GM12878 (cell line): ENCODE results near the gene FAM186B. TPM values are rescaled to one million over a fixed set of nuclear protein-coding genes. Genes with fewer than 3 reads are reported as not detected.
"Not testable (repeated sequence)": the region's sequence is repeated elsewhere in the genome, so short reads cannot be mapped to it uniquely, and the experiment has no call there.

Experiments used
- ATAC-seq: fragments of 200-7000 bp; cut with Tn5 transposase; 3 replicates; pipeline ENCODE4 v1.9.1; 2020; ENCODE audit warnings: mild to moderate bottlenecking, moderate library complexity
- BruUV-seq: library from RNA; stranded (reverse); fragments of 400-500 nt; replicated peaks from 2 replicates; lab custom pipeline; 2021; lab: Mats Ljungman, UMichigan
- CTCF ChIA-PET: fragments of 300-600 bp; sonication (Branson Sonifier 250); formaldehyde crosslinking; extraction: SDS; loops from one replicate; lab custom pipeline; 2021; ENCODE audit warnings: inconsistent platforms; lab: Yijun Ruan, JAX
- POLR2A ChIA-PET: fragments of 350-600 bp; formaldehyde crosslinking; extraction: SDS; loops from one replicate; lab custom pipeline; 2021; ENCODE audit warnings: inconsistent platforms; lab: Charles Lee
- RAD21 ChIA-PET: fragments of 300-600 bp; sonication (Branson Sonifier 250); formaldehyde crosslinking; loops from one replicate; lab custom pipeline; 2023; ENCODE audit warnings: antibody characterized with exemption; ENCODE audit not compliant: unreplicated experiment; lab: Charles Lee
- SMC1A ChIA-PET: fragments of 300-600 bp; sonication (Branson Sonifier 250); formaldehyde crosslinking; loops from one replicate; lab custom pipeline; 2023; ENCODE audit not compliant: unreplicated experiment, uncharacterized antibody; lab: Charles Lee
- DNase-seq: peaks from one replicate; pipeline ENCODE4 v3.0.0-alpha.2; 2011; ENCODE audit warnings: low read depth, low spot score
- FAIRE-seq: peaks from 3 replicates; lab custom pipeline; 2011; peaks lifted over from hg19 to GRCh38; lab: Jason Lieb, UNC
- H2AFZ ChIP-seq: 2 replicates; pipeline ENCODE4 v1.6.0; 2011; ENCODE audit warnings: low read depth, low read length, control low read depth; ENCODE audit not compliant: control insufficient read depth
- H3K27ac ChIP-seq: 2 replicates; pipeline ENCODE4 v1.5.1; 2011; ENCODE audit warnings: control low read depth; ENCODE audit not compliant: control insufficient read depth, insufficient read depth
- H3K27me3 ChIP-seq, 2 experiments: replicated peaks in 1 of 2; 2 replicates each; pipeline versions ENCODE4 v1.6.0 to v1.6.1; 2011; ENCODE audit warnings: low read length in 1 of 2; ENCODE audit not compliant: control insufficient read depth in 2 of 2, insufficient read depth in 2 of 2
- H3K36me3 ChIP-seq, 2 experiments: 2 replicates each; pipeline ENCODE4 v1.5.1; 2011; ENCODE audit warnings: low read length in 1 of 2; ENCODE audit not compliant: control insufficient read depth in 2 of 2, insufficient read depth in 2 of 2
- H3K4me1 ChIP-seq: 2 replicates; pipeline ENCODE4 v1.6.1; 2011; ENCODE audit warnings: mild to moderate bottlenecking, low read length, moderate library complexity, mixed read lengths; ENCODE audit not compliant: control insufficient read depth, insufficient read depth
- H3K4me2 ChIP-seq: 2 replicates; pipeline ENCODE4 v1.6.0; 2011; ENCODE audit warnings: control low read depth; ENCODE audit not compliant: control insufficient read depth, insufficient read depth
- H3K4me3 ChIP-seq: fragments of 200-600 bp; sonication (generic); 2 replicates; pipeline ENCODE4 v1.5.1; 2016
- H3K79me2 ChIP-seq: 2 replicates; pipeline ENCODE4 v1.6.0; 2011; ENCODE audit warnings: low read length; ENCODE audit not compliant: control insufficient read depth, insufficient read depth
- H3K9ac ChIP-seq: 2 replicates; pipeline ENCODE4 v1.8.0; 2011; ENCODE audit warnings: low read length, control low read depth, mixed read lengths; ENCODE audit not compliant: control insufficient read depth, insufficient read depth
- H3K9me3 ChIP-seq: replicated peaks from 3 replicates; pipeline ENCODE4 v1.5.1; 2011; ENCODE audit warnings: mild to moderate bottlenecking, low read length; ENCODE audit not compliant: control insufficient read depth, insufficient read depth
- H4K20me1 ChIP-seq: 2 replicates; pipeline ENCODE4 v1.6.0; 2011; ENCODE audit not compliant: control insufficient read depth, insufficient read depth
- FOXM1 ChIP-seq: IDR thresholded peaks from 2 replicates; pipeline ENCODE4 v1.6.1; 2012; ENCODE audit warnings: low read depth, mild to moderate bottlenecking, inconsistent platforms, low read length, moderate library complexity
- NBN ChIP-seq: fragments of 450-650 bp; IDR thresholded peaks from 2 replicates; pipeline ENCODE4 v1.6.1; 2016
- WRNIP1 ChIP-seq: IDR thresholded peaks from 2 replicates; pipeline ENCODE4 v1.6.1; 2011; ENCODE audit warnings: low read depth, low read length, improper control_type of control experiment, borderline replicate concordance
- WGBS: methylation state at CpG from one replicate; pipeline ENCODE4 v1.1.6; 2016; ENCODE audit warnings: low lambda C conversion rate; ENCODE audit not compliant: insufficient replicate concordance, insufficient coverage; ENCODE audit errors: missing lambda C conversion rate; 5-methylcytosine and 5-hydroxymethylcytosine counted together
- in situ Hi-C: fragments of 300-500 bp; cut with MboI; formaldehyde crosslinking; loops from 9 replicates; pipeline ENCODE4 v1.14.3; 2018; ENCODE audit warnings: mixed read lengths
- intact Hi-C: fragments of 100-400 bp; cut with micrococcal nuclease; formaldehyde crosslinking; loops from one replicate; pipeline ENCODE4 v1.14.2; 2022; ENCODE audit not compliant: unreplicated experiment
- polyA plus RNA-seq, 11 experiments: library from polyadenylated mRNA; depleted of rRNA in 4 of 11; unstranded in 6 of 11; stranded (reverse) in 5 of 11; fragments of >200 nt; fragmentation: Nextera tagmentation in 4 of 11; fragmentation: Illumina TruSeq in 1 of 11; extraction: Ambion mirVana in 4 of 11; extraction: Trizol in 1 of 11; gene quantifications; 1 replicate in 1 of 11; 2 replicates in 10 of 11; pipeline versions ENCODE4 v1.2.1 to v1.2.3, GENCODE V29; 2011 to 2016; ENCODE audit warnings: inconsistent platforms in 2 of 11, missing spikeins in 2 of 11, low read depth in 1 of 11
- total RNA-seq, 4 experiments: library from RNA; depleted of rRNA in 3 of 4; stranded (reverse); fragments of >200 nt in 3 of 4; fragmentation: Illumina TruSeq in 1 of 4; extraction: Trizol in 1 of 4; gene quantifications; 2 replicates each; pipeline versions ENCODE4 v1.2.1 to v1.2.3, GENCODE V29; 2013 to 2021

The FAM186B gene
- total and polyA plus RNA-seq, 10 of the 15 experiments (the other 5 are each of a cell fraction or from before 2014, with no cell fraction given): 0.13 to 0.79 (median 0.51) TPM

DNA sequence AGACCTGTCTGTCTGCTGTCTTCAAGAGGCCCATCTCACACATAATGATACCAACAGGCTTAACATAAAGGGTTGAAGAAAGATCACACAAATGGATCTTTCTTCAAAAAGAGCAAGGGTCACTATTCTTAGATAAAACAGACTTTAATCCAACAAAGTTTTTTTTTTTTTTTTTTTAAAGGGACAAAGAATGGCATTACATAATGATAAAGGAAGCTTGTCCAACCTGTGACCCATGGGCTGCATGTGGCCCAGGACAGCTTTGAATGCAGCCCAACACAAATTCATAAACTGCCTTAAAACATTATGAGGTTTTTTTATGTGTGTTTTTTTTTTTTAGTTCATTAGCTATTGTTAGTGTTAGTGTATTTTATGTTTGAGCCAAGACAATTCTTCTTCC, 6.8 kb upstream of the FAM186B start:
- H3K9me3 ChIP-seq: no peaks in the 10 kb centered on the region; the same call in 2 of the 3 replicates
- FAIRE-seq (no peak), ATAC-seq (no peak), DNase-seq (no peak)
- H2AFZ ChIP-seq: no peak overlapping the region
- no TSS peak for BruUV-seq
- no peak for TF ChIP-seq WRNIP1
- no peak for TF ChIP-seq FOXM1
- TF ChIP-seq NBN: no peak
- CTCF ChIA-PET: interaction anchor here (0.6 to 0.7 kb wide), 3 partner anchors 13 to 1533 kb away, joined by 3 read pairs; no protein-coding TSS in a partner anchor
- H3K27ac ChIP-seq: no peak overlapping the region
- in situ Hi-C loops: no loop called here
- POLR2A ChIA-PET: interaction anchor here (0.7 kb wide), 3 partner anchors 45 to 358 kb away, joined by 3 to 5 read pairs (median 5); no protein-coding TSS in a partner anchor
- no peak overlapping the region for H3K4me2 ChIP-seq
- RAD21 ChIA-PET: no interaction called here
- H3K79me2 ChIP-seq: no peaks in the 10 kb centered on the region
- SMC1A ChIA-PET: interaction anchor here (0.6 to 1.1 kb wide), 4 partner anchors 8 to 255 kb away, joined by 3 read pairs; no protein-coding TSS in a partner anchor
- no peak overlapping the region for H3K9ac ChIP-seq
- H3K27me3 ChIP-seq: no peaks in the 10 kb centered on the region
- H4K20me1 ChIP-seq: no peaks in the 10 kb centered on the region
- intact Hi-C loops: no loop called here
- no peaks in the 10 kb centered on the region for H3K4me1 ChIP-seq
- H3K4me3 ChIP-seq: no peak overlapping the region
- no peaks in the 10 kb centered on the region for H3K36me3 ChIP-seq

DNA sequence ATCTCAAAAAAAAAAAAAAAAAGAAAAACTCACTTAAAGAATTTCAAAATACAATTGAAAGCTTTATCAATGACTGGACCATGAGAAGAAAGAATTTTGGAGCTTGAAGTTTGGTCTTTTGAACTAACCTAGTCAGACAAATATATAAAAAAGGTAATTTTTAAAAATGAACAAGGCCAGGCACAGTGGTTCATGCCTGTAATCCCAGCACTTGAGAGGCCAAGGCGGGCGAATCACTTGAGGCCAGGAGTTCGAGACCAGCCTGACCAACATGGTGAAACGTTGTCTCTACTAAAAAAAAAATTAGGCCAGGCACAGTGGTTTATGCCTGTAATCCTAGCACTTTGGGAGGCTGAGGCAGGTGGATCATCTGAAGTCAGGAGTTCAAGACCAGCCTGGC, 5.3 kb upstream of the FAM186B start:
- POLR2A ChIA-PET, DNase-seq, in situ Hi-C loops, BruUV-seq, H3K9ac ChIP-seq, H3K79me2 ChIP-seq, H4K20me1 ChIP-seq, intact Hi-C loops, H3K4me2 ChIP-seq, H3K4me1 ChIP-seq, H3K9me3 ChIP-seq, H3K36me3 ChIP-seq, H2AFZ ChIP-seq, ATAC-seq, H3K27ac ChIP-seq, H3K27me3 ChIP-seq, FAIRE-seq, H3K4me3 ChIP-seq: not testable (repeated sequence)
- CTCF ChIA-PET: interaction anchor here (0.8 to 1.4 kb wide), 2 partner anchors 250 to 252 kb away, joined by 3 read pairs; no protein-coding TSS in a partner anchor
- SMC1A ChIA-PET: interaction anchor here (0.7 to 0.9 kb wide), 2 partner anchors 8 to 19 kb away, joined by 3 read pairs; no protein-coding TSS in a partner anchor
- 55% methylated on average over 4 of the region's 4 CpGs for WGBS
- RAD21 ChIA-PET: interaction anchor here (0.7 kb wide), 1 partner anchor 73 kb away, joined by 4 read pairs; no protein-coding TSS in a partner anchor
